GM10847 (cell line): ENCODE results near the gene RPL7A.
A peak's percentile ranks its signal among the peaks of the same experiment; 100 is the strongest.

Source experiments
- POLR2A ChIP-seq: IDR thresholded peaks from 2 replicates; pipeline ENCODE4 v1.6.1; 2011; ENCODE audit not compliant: insufficient read length; ENCODE audit errors: extremely low read depth

RPL7A gene

DNA sequence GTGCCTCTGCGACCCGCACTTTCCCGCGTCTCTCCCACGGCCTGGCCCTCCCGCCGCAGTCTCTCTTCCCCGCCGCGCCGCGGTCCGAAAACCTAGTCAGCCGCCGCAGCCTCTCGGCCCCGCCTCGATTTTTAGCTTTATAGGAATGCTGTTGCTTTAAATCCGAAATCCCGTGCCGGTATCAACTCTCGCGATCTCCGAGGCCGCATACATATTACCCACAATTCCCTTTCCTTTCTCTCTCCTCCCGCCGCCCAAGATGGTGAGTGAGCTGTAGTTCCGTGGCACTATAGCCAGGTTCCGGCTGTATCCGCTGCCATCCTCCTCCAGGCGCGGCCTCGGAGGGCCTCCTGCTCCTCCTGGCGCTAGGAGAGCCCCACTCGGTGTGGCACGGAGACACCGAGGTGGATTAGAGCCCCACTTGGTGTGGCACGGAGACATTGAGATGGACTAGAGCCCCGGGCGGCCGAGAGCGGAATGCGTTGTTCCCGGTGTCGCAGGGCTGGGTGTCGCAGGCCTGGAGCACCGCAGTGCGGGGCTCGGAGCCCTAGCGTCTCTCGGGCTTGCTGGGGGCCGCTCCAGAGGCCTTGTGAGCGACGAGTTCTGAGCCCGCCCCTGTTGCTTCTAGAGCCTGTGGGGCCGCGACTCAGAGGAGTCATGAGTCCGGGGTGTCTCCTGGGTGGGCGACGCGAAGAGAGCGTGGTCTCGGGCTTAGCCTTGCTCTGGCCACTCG, at the start of gene RPL7A, which contains the start of gene MED22:
RPL7A (plus strand) TSS at position 234 of the 733 bp plus-strand sequence; CDS start at position 260, 26 bp downstream.
MED22 (minus strand) TSS at position 147 of the 733 bp plus-strand sequence. CDS start 1,469 bp downstream, outside the sequence.
- TF ChIP-seq POLR2A: peak; percentile 98

DNA sequence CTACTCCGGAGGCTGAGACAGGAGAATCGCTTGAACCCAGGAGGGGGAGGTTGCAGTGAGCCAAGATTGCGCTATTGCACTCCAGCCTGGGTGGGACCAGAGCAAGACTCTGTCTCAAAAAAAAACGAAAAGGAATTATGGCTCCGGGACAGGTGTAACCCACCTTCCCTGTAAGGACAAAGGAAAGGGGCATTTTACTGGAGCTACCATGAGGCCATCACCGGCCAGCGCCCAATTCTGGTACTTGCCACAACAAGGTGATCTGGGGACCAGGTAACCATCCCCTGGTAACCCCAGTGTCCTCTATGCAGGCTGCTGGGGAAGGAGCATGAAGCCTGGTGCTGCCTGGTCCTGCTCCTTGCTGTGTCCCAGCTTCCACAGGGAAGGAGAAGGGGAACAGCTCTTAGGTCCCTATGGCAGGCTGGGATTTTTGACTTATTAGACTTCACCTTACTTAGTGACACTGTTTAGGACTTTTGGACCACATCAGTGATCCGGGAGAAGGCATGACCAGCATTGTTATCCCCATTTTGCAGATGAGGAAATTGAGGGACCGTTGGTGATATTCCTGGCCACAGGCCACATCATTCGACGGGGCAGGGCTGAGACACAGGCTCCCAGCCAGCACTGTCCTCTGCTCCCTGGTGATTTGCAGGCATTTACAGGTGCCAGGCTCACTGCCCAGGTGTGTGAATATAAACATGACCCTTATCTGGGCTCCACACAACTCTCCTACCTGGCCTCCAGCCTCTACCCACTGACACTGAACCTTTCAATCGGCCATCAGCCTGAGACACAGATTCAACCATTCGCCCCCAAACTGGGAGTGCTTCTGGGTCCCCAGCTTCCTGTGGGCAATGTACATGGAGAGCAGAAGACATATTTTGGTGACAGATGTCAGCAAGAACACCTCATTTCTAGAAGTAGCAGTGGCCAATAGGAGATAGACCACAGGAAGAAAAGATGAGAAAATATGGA, 46.5 kb upstream of the RPL7A start:
- no peak for TF ChIP-seq POLR2A

DNA sequence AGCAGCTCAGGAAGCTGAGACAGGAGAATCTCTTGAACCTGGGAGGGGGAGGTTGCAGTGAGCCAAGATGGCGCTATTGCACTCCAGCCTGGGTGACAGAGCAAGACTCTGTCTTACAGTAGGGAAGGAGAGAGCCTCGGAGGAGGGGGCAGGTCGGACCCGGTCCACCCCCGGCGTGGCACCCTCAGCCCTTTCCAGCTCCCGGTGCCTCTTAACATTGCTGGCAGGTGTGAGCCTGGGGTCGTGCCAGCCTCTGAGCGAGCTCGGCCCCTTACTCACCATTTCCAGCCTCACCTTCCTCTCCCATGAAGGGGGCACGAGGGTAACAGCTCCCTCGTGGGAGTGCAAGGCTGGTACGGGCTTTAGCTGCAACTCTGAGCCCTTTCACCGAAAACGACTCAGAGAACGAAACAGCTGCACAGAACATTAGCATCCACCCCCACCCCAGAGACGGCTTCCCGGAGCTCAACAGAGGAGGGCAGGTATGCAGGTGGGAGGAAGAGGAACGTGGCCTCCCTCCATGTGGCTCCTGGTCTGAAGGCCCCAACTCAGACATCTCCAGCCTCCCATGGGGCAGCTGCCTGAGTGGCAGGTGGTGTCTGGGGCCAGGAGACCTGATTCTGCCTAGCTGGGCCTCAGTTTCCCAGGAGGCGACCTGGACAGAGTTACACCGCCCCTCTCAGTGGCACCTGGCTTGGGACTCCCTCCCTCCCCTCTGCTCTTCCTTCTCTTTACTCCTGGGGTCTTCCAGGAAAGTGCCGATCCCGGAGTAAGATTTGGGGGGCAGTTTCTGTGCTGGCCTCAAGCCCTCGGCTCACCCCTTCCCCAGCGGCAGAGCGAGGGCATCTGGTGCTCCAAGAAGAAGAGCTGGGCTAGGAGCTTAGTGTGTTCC, 44.5 kb upstream of the RPL7A start:
- TF ChIP-seq POLR2A: no peak

DNA sequence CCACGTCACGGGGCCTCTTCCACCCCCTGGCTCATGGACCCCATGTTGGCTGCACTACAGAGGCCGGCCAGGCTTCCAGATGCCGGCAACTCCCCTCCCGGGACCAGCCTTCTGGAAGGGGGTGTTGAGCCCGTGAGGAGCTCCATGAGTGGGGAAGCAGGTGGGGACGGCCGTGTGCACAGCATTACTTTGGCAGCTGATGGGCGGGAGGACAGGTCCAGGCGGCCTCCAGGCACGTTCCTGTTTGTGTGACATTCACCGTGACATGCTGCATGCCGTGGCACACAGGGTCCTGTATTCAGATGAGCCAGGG, 43.9 kb upstream of the RPL7A start:
- no peak for TF ChIP-seq POLR2A

DNA sequence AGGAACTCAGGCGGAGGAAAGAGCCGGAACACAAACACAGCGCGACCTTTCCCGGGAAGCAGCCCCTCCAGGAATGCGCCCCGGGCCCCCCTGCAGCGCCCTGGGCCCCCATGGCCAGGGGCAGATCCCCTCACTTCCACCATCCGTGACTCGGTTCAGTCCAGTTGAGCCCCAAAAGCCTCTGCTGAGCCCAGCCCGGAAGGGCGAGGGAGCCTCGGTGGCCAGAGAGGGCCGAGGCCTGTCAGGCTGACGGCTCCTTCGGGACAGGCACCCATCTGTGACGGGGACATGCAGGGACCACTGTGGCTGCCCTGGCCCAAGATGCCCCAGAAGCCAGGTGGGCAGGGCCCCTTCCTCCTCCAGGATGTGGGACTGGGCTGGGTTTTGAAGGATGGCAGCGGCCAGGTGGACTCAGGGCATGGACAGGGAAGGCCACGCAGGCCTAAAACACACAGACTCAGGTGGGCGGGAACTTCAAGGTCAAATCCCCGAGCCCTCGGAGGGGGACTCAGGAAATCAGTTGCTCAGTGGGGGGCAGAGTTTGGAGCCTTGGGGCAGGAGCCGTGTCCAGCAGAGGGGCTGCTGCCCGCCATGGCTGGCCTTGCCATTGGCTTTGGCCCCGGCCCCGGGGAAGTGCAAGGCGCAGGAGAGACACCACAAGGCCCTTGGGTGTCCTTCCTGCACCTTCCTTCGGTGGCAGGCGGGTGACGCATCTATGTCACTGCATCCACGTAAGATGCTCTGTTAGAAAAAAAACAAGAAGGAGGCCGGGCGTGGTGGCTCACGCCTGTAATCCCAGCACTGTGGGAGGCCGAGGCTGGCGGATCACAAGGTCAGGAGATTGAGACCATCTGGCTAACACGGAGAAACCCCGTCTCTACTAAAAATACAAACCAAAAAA, 43.3 kb upstream of the RPL7A start:
- no peak for TF ChIP-seq POLR2A

DNA sequence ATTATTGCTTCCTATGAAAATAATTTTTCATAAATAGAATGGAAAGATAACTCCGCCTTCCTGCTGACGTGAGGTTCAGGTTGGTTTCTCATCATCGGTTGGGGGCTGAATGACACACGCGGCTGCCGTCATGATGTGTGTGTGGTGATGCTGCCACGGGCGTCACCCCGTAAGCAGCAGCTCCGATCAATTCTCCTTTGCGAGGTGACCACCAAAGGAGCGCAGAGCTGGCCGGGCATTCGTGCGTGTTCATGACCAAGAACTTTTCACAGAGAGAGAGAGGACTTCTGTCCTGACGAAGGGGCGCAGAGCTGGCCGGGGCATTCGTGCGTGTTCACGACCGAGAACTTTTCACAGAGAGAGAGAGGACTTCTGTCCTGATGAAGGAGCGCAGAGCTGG, 42.3 kb upstream of the RPL7A start:
- no peak for TF ChIP-seq POLR2A

DNA sequence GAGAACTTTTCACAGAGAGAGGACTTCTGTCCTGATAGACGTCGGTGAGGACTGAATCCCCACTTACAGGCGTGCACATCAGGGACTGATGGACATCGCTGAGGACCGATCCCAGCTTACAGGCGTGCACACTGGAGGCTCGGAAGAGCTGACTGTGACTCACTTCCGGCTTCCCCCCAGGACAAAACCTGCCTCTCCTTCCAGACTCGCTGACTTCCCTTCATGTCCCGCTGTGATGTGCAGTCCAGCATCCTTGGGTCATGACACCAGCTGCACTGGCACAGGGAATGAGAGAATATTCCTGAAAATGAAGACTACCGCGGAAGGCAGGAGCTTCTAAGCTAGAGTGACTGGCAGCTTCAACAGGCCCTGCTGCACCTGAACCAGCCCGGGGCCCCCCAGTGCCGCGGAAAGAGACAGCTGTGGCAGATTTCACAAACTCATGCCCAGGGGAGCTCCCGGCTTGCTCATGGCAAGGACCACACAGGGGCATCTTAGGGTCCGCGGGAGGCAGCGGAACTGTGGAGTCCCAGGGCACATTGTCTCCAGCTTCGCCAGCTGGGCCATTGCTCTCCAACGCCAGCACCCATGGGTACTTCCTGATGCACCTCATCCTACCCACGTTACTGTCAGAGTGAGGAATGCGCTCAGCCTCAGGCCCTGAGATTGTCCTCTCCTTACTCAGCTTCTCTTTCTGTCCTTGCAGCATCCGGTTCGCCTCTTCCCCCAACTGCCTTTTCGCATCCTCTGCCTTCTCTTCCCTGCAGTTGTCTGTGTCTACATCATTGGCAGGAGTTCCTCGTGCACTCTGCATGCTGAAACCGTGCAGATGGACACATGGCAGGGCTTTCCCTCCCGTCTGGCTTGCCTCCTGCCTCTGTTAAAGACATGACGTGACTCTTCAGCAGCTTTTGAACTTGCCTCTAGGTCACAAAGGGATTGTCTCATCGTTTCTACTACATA, 41.5 kb upstream of the RPL7A start:
- no peak for TF ChIP-seq POLR2A

DNA sequence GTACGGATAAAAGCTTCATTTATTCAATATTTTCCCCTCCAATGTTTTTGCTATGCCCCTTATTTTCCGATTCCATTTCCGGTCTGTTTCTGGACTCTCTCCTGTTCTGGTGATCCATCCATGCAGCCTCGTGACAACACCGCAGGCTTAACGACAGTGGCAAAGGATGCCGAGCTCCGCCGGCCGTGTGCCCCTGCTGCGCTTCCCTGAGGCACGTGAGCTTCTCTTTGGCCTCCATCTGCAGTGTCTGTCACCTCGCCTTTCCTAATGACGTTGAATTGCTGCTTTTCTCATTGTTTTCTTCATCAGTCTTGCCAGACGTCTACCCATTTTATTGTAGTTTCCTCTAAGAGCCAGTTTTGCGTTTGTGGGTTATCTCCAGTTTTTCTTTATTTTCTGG, 40.7 kb upstream of the RPL7A start:
- TF ChIP-seq POLR2A: no peak

DNA sequence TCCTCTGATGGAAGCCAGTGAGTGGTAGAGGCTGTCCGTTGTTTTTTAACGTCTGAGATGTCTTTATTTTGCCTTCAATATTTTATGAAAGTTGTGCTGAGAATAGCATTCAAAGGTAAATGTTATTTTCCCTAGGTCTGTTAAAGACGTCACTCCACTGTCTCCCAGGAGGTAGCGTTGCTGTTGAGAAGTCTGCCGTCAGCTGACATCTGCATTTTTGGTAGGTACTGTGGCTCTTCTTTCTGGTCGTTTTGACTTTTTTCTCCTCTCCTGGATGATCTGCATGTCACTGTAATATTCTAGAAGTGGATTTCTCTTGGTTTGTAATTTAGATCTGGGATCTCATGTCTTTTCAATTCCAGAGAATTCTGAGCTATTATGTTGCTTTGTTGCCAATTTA, 38.4 kb upstream of the RPL7A start:
- TF ChIP-seq POLR2A: no peak

DNA sequence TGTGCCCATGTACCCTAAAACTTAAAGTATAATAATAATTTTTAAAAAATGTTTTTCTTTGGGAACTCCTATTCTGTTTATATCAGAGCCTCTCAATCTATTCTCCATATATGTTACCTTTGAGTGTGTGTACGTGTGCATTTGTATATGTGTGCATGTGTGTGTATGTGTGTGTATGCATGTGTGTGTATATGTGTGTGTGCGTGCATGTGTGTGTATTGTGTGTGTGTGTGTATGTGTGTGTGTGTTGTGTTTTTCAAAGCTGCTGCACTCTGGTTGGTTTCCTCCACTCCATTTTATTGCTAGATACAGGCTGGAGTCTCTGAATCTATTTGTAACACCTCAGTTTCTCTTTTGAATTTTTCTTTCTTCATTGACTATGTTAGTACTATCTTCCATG, 32.0 kb upstream of the RPL7A start:
- TF ChIP-seq POLR2A: no peak

DNA sequence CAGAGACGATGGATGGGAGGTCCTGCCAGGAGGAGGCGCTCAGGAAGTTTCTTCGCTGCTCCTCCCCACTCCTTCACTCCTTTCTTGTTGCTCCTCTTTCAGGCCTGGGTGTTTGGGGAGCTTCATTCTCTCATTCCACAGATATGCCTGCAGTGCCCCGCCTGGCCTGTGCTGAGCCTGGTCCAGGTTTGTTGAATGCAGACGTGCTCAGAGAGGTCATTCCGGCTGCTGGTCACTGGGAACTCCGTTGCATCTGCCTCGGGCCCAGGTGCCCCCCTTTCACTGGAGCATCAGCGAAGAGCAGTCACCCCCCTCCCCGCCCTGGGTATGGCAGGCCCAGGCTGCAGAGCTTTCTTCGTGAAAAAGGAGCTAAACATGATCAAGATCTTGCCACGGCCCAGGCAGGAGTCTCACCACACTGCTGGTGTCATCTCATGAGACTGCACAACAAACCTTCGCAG, 27.6 kb upstream of the RPL7A start:
- no peak for TF ChIP-seq POLR2A

DNA sequence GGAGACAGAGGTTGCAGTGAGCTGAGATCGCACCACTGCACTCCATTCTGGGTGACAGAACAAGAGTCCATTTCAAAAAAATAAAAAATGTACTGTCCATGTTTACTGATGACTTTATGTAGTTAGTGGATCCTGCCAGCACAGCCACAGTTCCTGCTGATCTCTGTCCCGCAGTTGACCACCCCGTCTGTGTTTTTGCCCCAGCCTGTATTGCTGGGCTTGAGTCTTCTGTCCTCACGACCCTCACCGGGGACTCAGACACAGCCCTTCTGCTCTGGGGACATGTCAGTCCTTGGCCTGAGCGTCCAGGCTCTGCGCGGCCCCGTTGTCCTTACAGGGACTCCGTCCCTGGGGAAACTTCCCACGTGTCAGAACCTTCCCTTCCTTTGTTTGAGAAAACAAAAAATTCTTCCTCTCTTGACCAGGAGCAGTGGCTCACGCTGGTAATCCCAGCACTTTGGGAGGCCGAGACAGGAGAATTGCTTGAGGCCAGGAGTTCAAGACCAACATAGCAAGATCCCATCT, 26.5 kb upstream of the RPL7A start:
- TF ChIP-seq POLR2A: no peak

DNA sequence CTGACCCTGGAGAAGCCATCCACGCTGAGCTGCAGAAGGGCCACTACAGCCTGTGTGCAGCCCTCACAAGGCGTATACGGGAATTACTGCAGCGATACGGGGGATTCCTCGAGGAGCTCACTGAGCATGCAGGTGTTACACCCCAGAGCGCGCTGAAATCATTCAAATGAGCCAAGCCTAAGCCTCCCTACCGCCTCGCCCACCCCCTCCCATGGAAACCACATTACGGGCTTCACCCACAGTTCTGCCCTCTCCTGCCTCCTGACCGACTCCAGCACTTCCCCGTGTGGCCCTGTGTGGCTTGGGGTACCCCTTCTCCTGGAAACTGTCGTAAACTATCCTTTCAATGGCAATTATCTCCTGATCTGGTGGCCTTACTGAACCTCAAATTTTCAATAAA, 25.3 kb upstream of the RPL7A start:
- TF ChIP-seq POLR2A: no peak
